K562 (cell line): ENCODE results near the gene PMM1. TPM values are rescaled to one million over a fixed set of nuclear protein-coding genes. Genes with fewer than 3 reads are reported as not detected.

Source experiments
- CEBPB ChIP-seq: fragments of 450-650 bp; IDR thresholded peaks from 2 replicates; pipeline ENCODE4 v1.6.1; 2016; ENCODE audit warnings: missing genetic modification characterization, missing compliant biosample characterization
- CHCHD3 ChIP-seq: fragments of 250-450 bp; sonication (Bioruptor Pico); IDR thresholded peaks from 2 replicates; pipeline ENCODE4 v2.1.2; 2022; ENCODE audit warnings: mild to moderate bottlenecking
- DPF2 ChIP-seq: fragments of 450-650 bp; IDR thresholded peaks from 2 replicates; pipeline ENCODE4 v1.6.1; 2016
- EHMT2 ChIP-seq: fragments of 450-650 bp; IDR thresholded peaks from 2 replicates; pipeline ENCODE4 v1.6.1; 2018; ENCODE audit warnings: antibody characterized with exemption
- ELF1 ChIP-seq: fragments of 200-800 bp; sonication (Bioruptor generic); IDR thresholded peaks from 2 replicates; pipeline ENCODE4 v1.6.1; 2016; ENCODE audit warnings: missing genetic modification characterization, missing compliant biosample characterization
- FOS ChIP-seq: IDR thresholded peaks from 3 replicates; pipeline ENCODE4 v1.6.1; 2011; ENCODE audit not compliant: insufficient read length; ENCODE audit errors: extremely low read depth
- HDAC8 ChIP-seq: fragments of 450-650 bp; IDR thresholded peaks from 2 replicates; pipeline ENCODE4 v1.6.1; 2016; ENCODE audit warnings: mild to moderate bottlenecking, missing genetic modification characterization, moderate library complexity, missing compliant biosample characterization
- HNRNPL ChIP-seq: fragments of 200-400 bp; formaldehyde crosslinking; IDR thresholded peaks from 2 replicates; pipeline ENCODE4 v1.6.1; 2017; ENCODE audit warnings: low read depth, mild to moderate bottlenecking, low read length
- HSF4 ChIP-seq: fragments of 250-450 bp; sonication (Bioruptor Pico); IDR thresholded peaks from 2 replicates; pipeline ENCODE4 v2.1.2; 2022; ENCODE audit warnings: mild to moderate bottlenecking, moderate library complexity, borderline replicate concordance
- IRF1 ChIP-seq: sonication (generic); formaldehyde crosslinking; IDR thresholded peaks from 2 replicates; pipeline ENCODE4 v1.8.0; 2022; ENCODE audit warnings: missing genetic modification reagents, mild to moderate bottlenecking, borderline replicate concordance
- LARP7 ChIP-seq: fragments of 450-650 bp; IDR thresholded peaks from 2 replicates; pipeline ENCODE4 v1.6.1; 2016
- MIER1 ChIP-seq: fragments of 450-650 bp; IDR thresholded peaks from 2 replicates; pipeline ENCODE4 v1.6.1; 2016; ENCODE audit warnings: antibody characterized with exemption, mild to moderate bottlenecking, low read depth
- MTA2 ChIP-seq: fragments of 450-650 bp; IDR thresholded peaks from 2 replicates; pipeline ENCODE4 v1.6.1; 2016; ENCODE audit warnings: low read depth
- PTRF ChIP-seq: fragments of 450-650 bp; IDR thresholded peaks from 2 replicates; pipeline ENCODE4 v1.6.1; 2016; ENCODE audit warnings: mild to moderate bottlenecking, missing genetic modification characterization, missing compliant biosample characterization
- PURB ChIP-seq: sonication (generic); formaldehyde crosslinking; IDR thresholded peaks from 2 replicates; pipeline ENCODE4 v1.9.0; 2021; ENCODE audit warnings: low read depth, mild to moderate bottlenecking, missing genetic modification reagents
- RREB1 ChIP-seq: fragments of 250-450 bp; sonication (Bioruptor Pico); IDR thresholded peaks from 2 replicates; pipeline ENCODE4 v1.4.0; 2020
- SAFB ChIP-seq: fragments of 200-400 bp; formaldehyde crosslinking; IDR thresholded peaks from 2 replicates; pipeline ENCODE4 v1.6.1; 2017; ENCODE audit warnings: low read depth, low read length, borderline replicate concordance
- STAT5B ChIP-seq: fragments of 250-450 bp; sonication (Bioruptor Pico); IDR thresholded peaks from 2 replicates; pipeline ENCODE4 v1.8.0; 2021; ENCODE audit warnings: mild to moderate bottlenecking, inconsistent platforms
- ZBTB7A ChIP-seq: IDR thresholded peaks from 2 replicates; pipeline ENCODE4 v1.6.1; 2011; ENCODE audit warnings: low read depth, mild to moderate bottlenecking, low read length, moderate library complexity, borderline replicate concordance; ENCODE audit not compliant: control insufficient read depth
- ZNF212 ChIP-seq: fragments of 450-650 bp; formaldehyde crosslinking; IDR thresholded peaks from 2 replicates; pipeline ENCODE4 v1.4.0; 2020; ENCODE audit warnings: mild to moderate bottlenecking
- ZNF740 ChIP-seq, 3 experiments: fragments of 200-800 bp in 1 of 3; sonication (Bioruptor generic) in 1 of 3; sonication (generic) in 1 of 3; formaldehyde crosslinking in 1 of 3; IDR thresholded peaks; 2 replicates each; pipeline versions ENCODE4 v1.6.1 to v1.8.0; 2016 to 2022; ENCODE audit warnings: mild to moderate bottlenecking in 2 of 3, missing compliant biosample characterization in 2 of 3, missing genetic modification characterization in 2 of 3, missing genetic modification reagents in 1 of 3
- polyA plus RNA-seq, 8 experiments: library from polyadenylated mRNA; depleted of rRNA in 4 of 8; stranded (reverse) in 5 of 8; unstranded in 3 of 8; fragments of >200 nt; fragmentation: Nextera tagmentation in 2 of 8; fragmentation: Illumina TruSeq in 1 of 8; extraction: Ambion mirVana in 2 of 8; extraction: Trizol in 1 of 8; gene quantifications; 2 replicates each; pipeline versions ENCODE4 v1.2.1 to v1.2.3, GENCODE V29; 2011 to 2014; ENCODE audit warnings: inconsistent platforms in 1 of 8, missing spikeins in 1 of 8
- total RNA-seq, 7 experiments: library from RNA; depleted of rRNA in 6 of 7; stranded (reverse); fragments of >200 nt in 6 of 7; fragmentation: Illumina TruSeq in 2 of 7; extraction: Trizol in 2 of 7; gene quantifications; 2 replicates each; pipeline versions ENCODE4 v1.2.1 to v1.2.3, GENCODE V29; 2011 to 2021; ENCODE audit warnings: low replicate concordance in 1 of 7

The PMM1 gene
- total and polyA plus RNA-seq, 9 of the 15 experiments (the other 6 are each of a cell fraction or from before 2014, with no cell fraction given): 10.2 to 31.7 (median 20.3) TPM

GRCh38 chr22:41620589-41621098, 31.0 kb upstream of the PMM1 start, which contains the start of gene DESI1 (continued):
- TF ChIP-seq ZBTB7A (peak; percentile 66; the same call in 1 of the 2 replicates), HDAC8 (tag) (no peak), PTRF (tag) (no peak), CEBPB (tag) (no peak), HSF4 (no peak), ELF1 (tag) (no peak), IRF1 (CRISPR knock-in tag) (no peak), MIER1 (no peak), LARP7 (no peak), MTA2 (no peak), RREB1 (0 out of 2 replicates have a peak, but pooled peaks have one; percentile 18), STAT5B (CRISPR knock-in tag) (no peak), DPF2 (no peak), FOS (no peak), EHMT2 (no peak), PURB (CRISPR knock-in tag) (no peak), ZNF212 (CRISPR knock-in tag) (no peak), ZNF740 (CRISPR knock-in tag; IDR thresholded peaks at IDR 0.05) (peak; percentile 49; the same call in 1 of the 2 replicates), ZNF740 (tag; IDR thresholded peaks at IDR 0.05) (no peak), HNRNPL (0 out of 2 replicates have a peak, but pooled peaks have one; percentile 22), CHCHD3 (CRISPR knock-in tag) (no peak), SAFB (no peak)
